IMR-90 (cell line): Measurements from ENCODE around the gene MTR. TPM values are rescaled to one million over a fixed set of nuclear protein-coding genes. Genes with fewer than 3 reads are reported as not detected.

Experiments
- ATAC-seq: fragments of 200-7000 bp; cut with Tn5 transposase; 2 replicates; pipeline ENCODE4 v1.9.1; 2020; ENCODE audit warnings: low read depth, mild to moderate bottlenecking, moderate library complexity
- BruUV-seq: library from RNA; stranded (reverse); fragments of 400-500 nt; replicated peaks from 2 replicates; lab custom pipeline; 2021; lab: Mats Ljungman, UMichigan
- CTCF ChIA-PET: fragments of 300-600 bp; formaldehyde crosslinking; extraction: SDS; loops from one replicate; lab custom pipeline; 2021; ENCODE audit warnings: antibody characterized with exemption; lab: Yijun Ruan, JAX
- POLR2A ChIA-PET: fragments of 300-600 bp; sonication (Branson Sonifier 250); formaldehyde crosslinking; loops from one replicate; lab custom pipeline; 2022; ENCODE audit warnings: antibody characterized with exemption; ENCODE audit not compliant: unreplicated experiment; lab: Charles Lee
- DNase-seq: peaks from one replicate; pipeline ENCODE4 v3.0.0; 2013
- H2AFZ ChIP-seq: replicated peaks from 2 replicates; pipeline ENCODE3; 2013; ENCODE audit warnings: low read length, mild to moderate bottlenecking; ENCODE audit not compliant: poor library complexity
- H2AK5ac ChIP-seq: 2 replicates; pipeline ENCODE4 v1.6.1; 2013; ENCODE audit warnings: low read depth, low read length, inconsistent platforms
- H2AK9ac ChIP-seq: replicated peaks from 2 replicates; pipeline ENCODE3; 2013; ENCODE audit warnings: mild to moderate bottlenecking, low read depth, low read length, moderate library complexity; ENCODE audit not compliant: poor library complexity
- H2BK120ac ChIP-seq: 2 replicates; pipeline ENCODE4 v1.6.1; 2013; ENCODE audit warnings: low read depth, low read length, inconsistent platforms
- H2BK15ac ChIP-seq: 3 replicates; pipeline ENCODE4 v1.6.1; 2013; ENCODE audit warnings: low read depth, low read length, inconsistent platforms
- H2BK20ac ChIP-seq: 2 replicates; pipeline ENCODE4 v1.6.1; 2013; ENCODE audit warnings: low read depth, mild to moderate bottlenecking, inconsistent platforms, low read length, moderate library complexity
- H2BK5ac ChIP-seq: 2 replicates; pipeline ENCODE4 v1.6.1; 2013; ENCODE audit warnings: mild to moderate bottlenecking, low read depth, low read length, inconsistent platforms; ENCODE audit not compliant: poor library complexity, severe bottlenecking
- H3K14ac ChIP-seq: replicated peaks from 2 replicates; pipeline ENCODE4 v1.6.1; 2013; ENCODE audit warnings: low read depth, low read length, inconsistent platforms
- H3K18ac ChIP-seq: 2 replicates; pipeline ENCODE4 v1.6.1; 2013; ENCODE audit warnings: low read depth, low read length, control low read depth
- H3K23ac ChIP-seq: 2 replicates; pipeline ENCODE4 v1.6.1; 2013; ENCODE audit warnings: low read depth, low read length, inconsistent platforms
- H3K27ac ChIP-seq: 2 replicates; pipeline ENCODE4 v1.5.1; 2013; ENCODE audit warnings: mild to moderate bottlenecking, control low read depth, low read length; ENCODE audit not compliant: insufficient read depth
- H3K27me3 ChIP-seq: 2 replicates; pipeline ENCODE4 v1.6.1; 2013; ENCODE audit warnings: low read length; ENCODE audit not compliant: control insufficient read depth, insufficient read depth
- H3K36me3 ChIP-seq: 2 replicates; pipeline ENCODE4 v1.6.1; 2013; ENCODE audit warnings: low read length, mixed read lengths; ENCODE audit not compliant: control insufficient read depth, insufficient read depth
- H3K4ac ChIP-seq: 2 replicates; pipeline ENCODE4 v1.6.1; 2013; ENCODE audit warnings: low read depth, low read length, inconsistent platforms
- H3K4me1 ChIP-seq: 2 replicates; pipeline ENCODE4 v1.6.1; 2013; ENCODE audit warnings: low read length, mixed read lengths; ENCODE audit not compliant: control insufficient read depth, insufficient read depth
- H3K4me2 ChIP-seq: 2 replicates; pipeline ENCODE4 v1.6.1; 2013; ENCODE audit warnings: low read depth, mild to moderate bottlenecking, control low read depth, low read length, moderate library complexity
- H3K4me3 ChIP-seq: 2 replicates; pipeline ENCODE4 v1.5.1; 2013; ENCODE audit warnings: low read depth, mild to moderate bottlenecking, control low read depth, low read length, moderate library complexity; ENCODE audit not compliant: insufficient read depth
- H3K56ac ChIP-seq: 2 replicates; pipeline ENCODE4 v1.6.1; 2013; ENCODE audit warnings: low read length, inconsistent platforms; ENCODE audit not compliant: insufficient read depth; ENCODE audit errors: extremely low read depth
- H3K79me1 ChIP-seq, 2 experiments: 2 replicates each; pipeline ENCODE4 v1.6.1; 2013; ENCODE audit warnings: low read length in 2 of 2, inconsistent platforms in 1 of 2, low read depth in 1 of 2
- H3K9ac ChIP-seq: 2 replicates; pipeline ENCODE4 v1.6.1; 2013; ENCODE audit warnings: low read depth, low read length, control low read depth
- H3K9me1 ChIP-seq: 2 replicates; pipeline ENCODE4 v1.6.1; 2013; ENCODE audit warnings: low read length, inconsistent platforms; ENCODE audit not compliant: insufficient read depth
- H3K9me3 ChIP-seq: 2 replicates; pipeline ENCODE4 v1.6.1; 2013; ENCODE audit warnings: low read length; ENCODE audit not compliant: control insufficient read depth, insufficient read depth
- H4K20me1 ChIP-seq: 2 replicates; pipeline ENCODE4 v1.6.1; 2013; ENCODE audit warnings: low read length, inconsistent platforms; ENCODE audit not compliant: insufficient read depth
- H4K5ac ChIP-seq: 2 replicates; pipeline ENCODE4 v1.6.1; 2013; ENCODE audit warnings: mild to moderate bottlenecking, low read depth, low read length, control low read depth
- H4K8ac ChIP-seq, 2 experiments: 2 replicates each; pipeline ENCODE4 v1.6.1; 2013; ENCODE audit warnings: low read depth in 2 of 2, low read length in 2 of 2, control low read depth in 1 of 2, inconsistent platforms in 1 of 2
- H4K91ac ChIP-seq: 2 replicates; pipeline ENCODE4 v1.6.1; 2013; ENCODE audit warnings: low read depth, low read length, inconsistent platforms; ENCODE audit not compliant: insufficient read depth
- BHLHE40 ChIP-seq: fragments of 150-350 bp; IDR thresholded peaks from 2 replicates; pipeline ENCODE4 v1.6.1; 2016; ENCODE audit warnings: mild to moderate bottlenecking, low read depth, low read length
- CEBPB ChIP-seq: IDR thresholded peaks from 2 replicates; pipeline ENCODE4 v1.6.1; 2012; ENCODE audit warnings: low read depth, low read length, improper control_type of control experiment
- CHD1 ChIP-seq: IDR thresholded peaks from 2 replicates; pipeline ENCODE4 v1.6.1; 2012; ENCODE audit warnings: low read depth, low read length, improper control_type of control experiment
- CTCF ChIP-seq: conservative IDR thresholded peaks from 2 replicates; pipeline ENCODE4 v1.5.1; 2012; ENCODE audit warnings: mild to moderate bottlenecking, low read depth, low read length, improper control_type of control experiment
- ELK1 ChIP-seq: fragments of 150-350 bp; IDR thresholded peaks from 2 replicates; pipeline ENCODE4 v1.6.1; 2016; ENCODE audit warnings: low read depth, mild to moderate bottlenecking, low read length, moderate library complexity, borderline replicate concordance
- FOS ChIP-seq: fragments of 150-350 bp; IDR thresholded peaks from 2 replicates; pipeline ENCODE4 v1.6.1; 2016; ENCODE audit warnings: low read depth, low read length
- MAZ ChIP-seq: IDR thresholded peaks from 2 replicates; pipeline ENCODE4 v1.6.1; 2012; ENCODE audit warnings: low read depth, mild to moderate bottlenecking, low read length, improper control_type of control experiment, moderate library complexity, borderline replicate concordance
- MXI1 ChIP-seq: IDR thresholded peaks from 2 replicates; pipeline ENCODE4 v1.6.1; 2012; ENCODE audit warnings: low read depth, mild to moderate bottlenecking, low read length, moderate library complexity, borderline replicate concordance
- NFE2L2 ChIP-seq: fragments of 150-350 bp; IDR thresholded peaks from 2 replicates; pipeline ENCODE4 v1.6.1; 2016; ENCODE audit warnings: low read depth, mild to moderate bottlenecking, low read length
- RAD21 ChIP-seq: IDR thresholded peaks from 2 replicates; pipeline ENCODE4 v1.6.1; 2012; ENCODE audit warnings: low read length, improper control_type of control experiment
- RCOR1 ChIP-seq: IDR thresholded peaks from 2 replicates; pipeline ENCODE4 v1.6.1; 2012; ENCODE audit warnings: mild to moderate bottlenecking, low read length, improper control_type of control experiment; ENCODE audit not compliant: insufficient replicate concordance
- RFX5 ChIP-seq: IDR thresholded peaks from 2 replicates; pipeline ENCODE4 v1.8.0; 2012; ENCODE audit warnings: low read depth, mild to moderate bottlenecking, low read length, moderate library complexity
- SMC3 ChIP-seq: fragments of 150-350 bp; IDR thresholded peaks from 2 replicates; pipeline ENCODE4 v1.6.1; 2016; ENCODE audit warnings: low read depth, mild to moderate bottlenecking, antibody characterized with exemption, low read length, moderate library complexity
- USF2 ChIP-seq: fragments of 150-350 bp; IDR thresholded peaks from 2 replicates; pipeline ENCODE4 v1.6.1; 2017; ENCODE audit warnings: mild to moderate bottlenecking, antibody characterized with exemption, low read length, low read depth
- WGBS, 2 experiments: methylation state at CpG; one replicate each; pipeline versions ENCODE4 v1.1.5 to v1.1.7; 2013; ENCODE audit warnings: missing lambda C conversion rate in 2 of 2; ENCODE audit not compliant: insufficient read length in 1 of 2; ENCODE audit errors: extremely low coverage in 2 of 2; 5-methylcytosine and 5-hydroxymethylcytosine counted together
- dilution Hi-C: fragments of 300-500 bp; cut with HindIII; formaldehyde crosslinking; loops from one replicate; pipeline ENCODE4 v1.14.3; 2018; ENCODE audit warnings: low sequenced_read_pairs; ENCODE audit not compliant: unreplicated experiment
- in situ Hi-C: fragments of 300-500 bp; cut with MboI; formaldehyde crosslinking; loops from 3 replicates; pipeline ENCODE4 v1.14.3; 2019; ENCODE audit warnings: low sequenced_read_pairs, inconsistent platforms, mixed read lengths
- intact Hi-C: fragments of 100-400 bp; cut with micrococcal nuclease; formaldehyde crosslinking; loops from 2 replicates; pipeline ENCODE4 v1.10.0; 2022
- polyA plus RNA-seq, 3 experiments: library from polyadenylated mRNA; depleted of rRNA; stranded (reverse); fragments of >200 nt; gene quantifications; 2 replicates each; pipeline ENCODE4 v1.2.3, GENCODE V29; 2012; ENCODE audit warnings: low replicate concordance in 1 of 3
- total RNA-seq: library from RNA; depleted of rRNA; stranded (reverse); fragments of >200 nt; gene quantifications from 2 replicates; pipeline ENCODE4 v1.2.3, GENCODE V29; 2012

The MTR gene
- total and polyA plus RNA-seq, 2 of the 4 experiments (the other 2 are of a cell fraction), result 7.7 to 31.0 TPM

- no peak overlapping the region for H4K91ac ChIP-seq
- no peak overlapping the region for H2BK15ac ChIP-seq
- 40% methylated on average over 2 of the region's 8 CpGs; no CpG with 5 or more reads in 1 of the 2 experiments for WGBS, 2 experiments
- no peak overlapping the region for H4K8ac ChIP-seq
- ChIA-PET CTCF (no interaction called here), POLR2A (no interaction called here)
- H2AK5ac ChIP-seq, result no peak overlapping the region
- H3K56ac ChIP-seq, result no peak overlapping the region
- no peak overlapping the region for H4K5ac ChIP-seq
- no peak overlapping the region for H2BK5ac ChIP-seq
- H3K27me3 ChIP-seq, result no peaks in the 10 kb centered on the region
- no peak overlapping the region for H2AFZ ChIP-seq
- no peak for DNase-seq
- no peaks in the 10 kb centered on the region for H3K9me1 ChIP-seq
- no peak overlapping the region for H2BK120ac ChIP-seq
- no peak for ATAC-seq
- H3K79me1 ChIP-seq, result no peaks in the 10 kb centered on the region
- BruUV-seq, result no TSS peak
- no peak overlapping the region for H3K14ac ChIP-seq
- H3K27ac ChIP-seq, result no peak overlapping the region
- no peaks in the 10 kb centered on the region for H4K20me1 ChIP-seq
- no peak overlapping the region for H2BK20ac ChIP-seq
- H3K4me2 ChIP-seq, result no peak overlapping the region
- H3K36me3 ChIP-seq, result no peaks in the 10 kb centered on the region
- no peak overlapping the region for H3K23ac ChIP-seq
- dilution Hi-C loops, result no loop called here
- H3K18ac ChIP-seq, result no peak overlapping the region
- no peak overlapping the region for H3K9ac ChIP-seq
- TF ChIP-seq ELK1, result no peak
- no peak for TF ChIP-seq BHLHE40
- TF ChIP-seq CHD1, result no peak
- no peak for TF ChIP-seq CEBPB
- TF ChIP-seq CTCF, result no peak
- TF ChIP-seq FOS, result no peak
- no peak for TF ChIP-seq RFX5
- TF ChIP-seq RAD21, result no peak
- no peak for TF ChIP-seq MAZ
- TF ChIP-seq NFE2L2, result no peak
- no peak for TF ChIP-seq RCOR1
- no peak for TF ChIP-seq SMC3
- TF ChIP-seq USF2, result no peak
- TF ChIP-seq MXI1, result no peak
- intact Hi-C loops, result no loop called here
- in situ Hi-C loops, result no loop called here
- no peaks in the 10 kb centered on the region for H3K4me1 ChIP-seq
- H2AK9ac ChIP-seq, result no peak overlapping the region
- H3K4ac ChIP-seq, result no peak overlapping the region
- peaks cover 17% of the 10 kb centered on the region for H3K9me3 ChIP-seq
- no peak overlapping the region for H3K4me3 ChIP-seq
These were observed 152.7 kb downstream of the MTR start for GRCh38 chr1:236947794-236948193.
